Central memory CD4-positive, alpha-beta T cell (primary cell): ENCODE results near the gene GPR39.
"Not testable (repeated sequence)": the region's sequence is repeated elsewhere in the genome, so short reads cannot be mapped to it uniquely, and the experiment has no call there.

ENCODE experiments used
- DNase-seq: peaks from one replicate; pipeline ENCODE4 v3.0.0; 2022

The GPR39 gene

GRCh38 chr2:132497591-132497990, 81.0 kb downstream of the GPR39 start:
- no peak for DNase-seq

GRCh38 chr2:132503701-132504100, 87.1 kb downstream of the GPR39 start:
- no peak for DNase-seq

GRCh38 chr2:132515010-132515409, 98.4 kb downstream of the GPR39 start:
- no peak for DNase-seq

GRCh38 chr2:132517386-132517785, 100.8 kb downstream of the GPR39 start:
- DNase-seq: no peak

GRCh38 chr2:132518302-132518701, 101.7 kb downstream of the GPR39 start:
- no peak for DNase-seq

GRCh38 chr2:132519566-132519965, 103.0 kb downstream of the GPR39 start:
- DNase-seq: no peak

GRCh38 chr2:132521341-132521740, 104.7 kb downstream of the GPR39 start:
- no peak for DNase-seq

GRCh38 chr2:132522901-132523300, 106.3 kb downstream of the GPR39 start:
- no peak for DNase-seq

GRCh38 chr2:132537061-132537460, 120.5 kb downstream of the GPR39 start:
- not testable (repeated sequence) for DNase-seq

- no peak for DNase-seq
These were observed 121.8 kb downstream of the GPR39 start for GRCh38 chr2:132538331-132538855.

GRCh38 chr2:132540166-132540565, 123.6 kb downstream of the GPR39 start:
- DNase-seq: no peak

GRCh38 chr2:132542953-132543569, 126.5 kb downstream of the GPR39 start:
- no peak for DNase-seq

GRCh38 chr2:132544006-132544630, 127.5 kb downstream of the GPR39 start:
- no peak for DNase-seq

- DNase-seq: no peak
These were observed 130.6 kb downstream of the GPR39 start for GRCh38 chr2:132547090-132547687.

- DNase-seq: no peak
These were observed 133.5 kb downstream of the GPR39 start for GRCh38 chr2:132549935-132550670.

GRCh38 chr2:132550946-132551345, 134.3 kb downstream of the GPR39 start:
- no peak for DNase-seq

GRCh38 chr2:132557694-132558093, 141.1 kb downstream of the GPR39 start:
- DNase-seq: no peak

- DNase-seq: no peak
These were observed 142.7 kb downstream of the GPR39 start for GRCh38 chr2:132559326-132559725.

- no peak for DNase-seq
These were observed 143.3 kb downstream of the GPR39 start for GRCh38 chr2:132559921-132560320.

GRCh38 chr2:132560562-132560961, 144.0 kb downstream of the GPR39 start:
- no peak for DNase-seq

- DNase-seq: no peak
These were observed 145.6 kb downstream of the GPR39 start for GRCh38 chr2:132562245-132562644.

- no peak for DNase-seq
These were observed 147.5 kb downstream of the GPR39 start for GRCh38 chr2:132564065-132564464.

- DNase-seq: no peak
These were observed 149.8 kb downstream of the GPR39 start for GRCh38 chr2:132566379-132566778.
